ENCODE measurements around the gene LPIN1. TPM values are rescaled to one million over a fixed set of nuclear protein-coding genes. Genes with fewer than 3 reads are reported as not detected.
"Not testable (repeated sequence)": the region's sequence is repeated elsewhere in the genome, so short reads cannot be mapped to it uniquely, and the experiment has no call there.

The LPIN1 gene
- total and polyA plus RNA-seq, 4 donors: 4.4 to 54.0 (median 23.0) TPM

DNA sequence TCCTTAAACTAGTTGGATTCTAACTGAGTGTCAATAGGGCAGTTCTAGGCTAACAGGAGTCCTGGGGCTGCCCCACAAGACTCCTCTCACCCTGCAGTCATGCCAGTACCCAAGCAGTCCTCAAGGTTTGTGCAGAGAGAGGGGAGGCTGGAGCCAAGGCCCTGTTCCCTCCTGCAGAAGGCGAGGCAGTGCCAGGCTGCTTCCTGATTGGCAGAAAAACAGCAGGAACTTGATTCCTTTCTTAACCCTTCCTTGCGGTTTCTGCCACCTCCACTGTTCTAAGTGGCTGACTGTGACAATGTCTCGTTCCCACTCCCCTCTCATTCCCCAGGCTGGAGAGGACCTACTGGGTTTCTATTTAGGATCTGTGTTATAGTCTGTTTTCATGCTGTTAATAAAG lies 75.3 kb downstream of the LPIN1 start:
- Histone ChIP-seq H3K4me3 (ENCODE audit: low read length in 2 of 2) (no peak overlapping the region), H3K27ac (ENCODE audit: low read depth in 1 of 2, low read length in 2 of 2) (no peak overlapping the region), H3K36me3 (ENCODE audit: control insufficient read depth in 1 of 2, insufficient read depth in 2 of 2, low read length in 1 of 2) (peaks cover 1 to 2% of the 10 kb centered on the region in 2 donors), H3K4me1 (ENCODE audit: control insufficient read depth in 1 of 2, insufficient read depth in 2 of 2, low read length in 2 of 2) (no peaks in the 10 kb centered on the region), H3K9me3 (ENCODE audit: control insufficient read depth, low read length) (no peaks in the 10 kb centered on the region), H3K27me3 (ENCODE audit: control insufficient read depth in 1 of 2, insufficient read depth in 2 of 2, low read length in 1 of 2) (no peaks in the 10 kb centered on the region)
- ATAC-seq (ENCODE audit: low FRiP score) (no peak), DNase-seq (no peak)
- intact Hi-C loops (cut with DNase I): loop anchor here in 1 of 2 donors (10.0 kb wide), 1 partner anchor 1103 kb away; no protein-coding TSS in a partner anchor
- 88 to 91% methylated on average over 3 of the region's 3 CpGs for WGBS, 2 donors

DNA sequence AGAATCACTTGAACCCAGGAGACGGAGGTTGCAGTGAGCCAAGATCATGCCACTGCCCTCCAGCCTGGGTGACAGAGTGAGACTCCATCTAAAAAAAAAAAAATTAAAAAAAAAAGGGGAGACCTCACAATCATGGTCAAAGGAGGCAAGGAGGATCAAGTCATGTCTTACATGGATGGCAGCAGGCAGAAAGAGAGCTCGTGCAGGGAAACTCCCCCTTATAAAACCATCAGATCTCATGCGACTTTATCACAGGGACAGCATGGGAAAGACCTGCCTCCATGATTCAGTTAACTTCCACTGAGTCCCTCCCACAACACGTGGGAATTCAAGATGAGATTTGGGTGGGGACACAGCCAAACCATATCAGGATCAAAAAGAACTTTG lies 75.9 kb downstream of the LPIN1 start:
- 92 to 94% methylated on average over 4 of the region's 4 CpGs for WGBS, 2 donors
- intact Hi-C loops (cut with DNase I): loop anchor here in 1 of 2 donors (10.0 kb wide), 1 partner anchor 1102 kb away; no protein-coding TSS in a partner anchor
- H3K36me3 ChIP-seq (ENCODE audit: control insufficient read depth in 1 of 2, insufficient read depth in 2 of 2, low read length in 1 of 2): not testable (repeated sequence)

DNA sequence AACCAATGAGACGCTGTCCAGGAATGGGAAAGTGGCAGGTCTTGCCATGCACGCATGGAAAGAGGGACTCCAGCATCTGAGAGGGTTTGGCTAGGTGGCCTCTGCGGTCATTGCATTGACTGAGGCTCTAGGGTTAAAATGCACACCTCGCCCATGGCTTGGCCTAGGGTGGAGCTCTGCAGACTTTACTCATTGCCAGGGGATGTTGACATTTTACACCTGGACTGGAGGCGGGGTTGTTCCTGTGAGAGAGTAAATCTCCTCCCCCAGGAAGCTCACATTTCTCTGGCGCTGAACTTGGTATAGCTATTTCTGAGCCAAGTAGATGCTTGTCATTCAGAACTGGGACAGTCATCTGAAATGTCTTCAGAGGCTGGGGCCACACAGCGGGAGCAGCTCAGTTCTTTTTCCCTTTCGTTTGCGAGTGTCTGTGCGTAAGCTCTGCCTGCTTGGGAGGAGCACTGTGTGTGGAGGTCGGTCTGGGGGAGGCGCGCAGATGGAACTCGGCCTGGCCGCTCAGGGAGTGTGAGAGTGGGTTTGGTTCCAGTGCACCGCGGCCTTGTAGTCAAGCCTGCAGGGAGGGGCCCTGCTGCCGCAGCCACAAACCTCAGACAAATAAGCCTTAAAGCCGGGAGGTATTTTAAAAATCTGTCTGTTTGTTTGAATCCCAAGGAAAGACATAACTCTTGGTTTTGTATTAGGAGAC lies 76.5 kb downstream of the LPIN1 start:
- intact Hi-C loops (cut with DNase I): loop anchor here in 1 of 2 donors (10.0 kb wide), 1 partner anchor 1102 kb away; no protein-coding TSS in a partner anchor
- ATAC-seq (ENCODE audit: low FRiP score): no peak
- no peak overlapping the region for H3K4me3 ChIP-seq (ENCODE audit: low read length in 2 of 2)
- no peak for DNase-seq
- no peaks in the 10 kb centered on the region for H3K9me3 ChIP-seq (ENCODE audit: control insufficient read depth, low read length)
- peaks cover 1 to 2% of the 10 kb centered on the region in 2 donors for H3K36me3 ChIP-seq (ENCODE audit: control insufficient read depth in 1 of 2, insufficient read depth in 2 of 2, low read length in 1 of 2)
- no peaks in the 10 kb centered on the region for H3K4me1 ChIP-seq (ENCODE audit: control insufficient read depth in 1 of 2, insufficient read depth in 2 of 2, low read length in 2 of 2)
- no peaks in the 10 kb centered on the region for H3K27me3 ChIP-seq (ENCODE audit: control insufficient read depth in 1 of 2, insufficient read depth in 2 of 2, low read length in 1 of 2)
- WGBS, 2 donors: 90 to 96% methylated on average over 19 of the region's 19 CpGs
- H3K27ac ChIP-seq (ENCODE audit: low read depth in 1 of 2, low read length in 2 of 2): no peak overlapping the region

More for the DNA sequence above, 75.9 kb downstream of the LPIN1 start:
- DNase-seq; H3K9me3 ChIP-seq (ENCODE audit: control insufficient read depth, low read length); H3K27ac ChIP-seq (ENCODE audit: low read depth in 1 of 2, low read length in 2 of 2); H3K4me3 ChIP-seq (ENCODE audit: low read length in 2 of 2); H3K4me1 ChIP-seq (ENCODE audit: control insufficient read depth in 1 of 2, insufficient read depth in 2 of 2, low read length in 2 of 2); ATAC-seq (ENCODE audit: low FRiP score); H3K27me3 ChIP-seq (ENCODE audit: control insufficient read depth in 1 of 2, insufficient read depth in 2 of 2, low read length in 1 of 2): not testable (repeated sequence)

DNA sequence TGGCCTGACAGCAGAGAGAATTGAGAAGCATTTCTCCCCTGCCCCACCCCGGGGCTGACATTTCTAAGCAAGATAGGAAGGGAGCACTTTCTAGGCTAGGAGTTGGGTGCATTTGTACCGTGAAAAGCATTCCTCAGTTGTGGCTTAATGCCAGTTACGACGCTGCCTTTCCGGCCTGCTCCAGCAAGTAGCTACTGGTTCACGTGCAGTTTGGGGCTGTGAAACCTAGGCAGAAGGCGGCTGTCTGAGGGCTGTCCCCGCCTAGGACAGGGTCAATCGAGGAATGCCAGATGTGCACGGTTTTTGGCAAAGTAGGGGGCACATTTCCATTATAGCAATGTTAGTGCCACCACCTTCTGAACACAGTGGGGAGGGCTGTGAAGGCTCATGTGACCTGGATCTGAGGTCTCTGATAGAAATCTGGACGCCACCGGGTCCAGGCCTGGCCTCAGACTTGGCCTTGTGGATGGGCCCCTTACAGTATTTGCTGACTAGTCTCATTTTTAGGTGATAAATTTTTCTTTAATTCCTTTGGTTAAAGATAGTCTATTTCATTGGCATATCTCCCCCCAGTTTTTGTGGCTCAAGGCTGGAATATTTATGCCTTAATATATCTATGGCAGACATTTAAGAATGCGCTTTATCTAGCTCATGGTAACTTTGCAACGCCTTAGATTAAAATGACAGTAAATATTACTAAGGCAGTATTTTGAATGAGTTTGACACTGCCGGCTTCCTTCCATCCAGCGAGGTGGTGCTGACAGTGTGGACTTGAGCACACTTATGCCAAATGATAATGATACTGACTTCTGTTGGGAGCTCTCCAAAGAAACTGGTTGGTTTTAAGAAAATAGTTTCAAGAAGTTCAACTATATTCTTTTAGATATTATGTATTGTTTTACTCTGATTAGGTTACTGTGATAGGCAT lies 78.7 kb downstream of the LPIN1 start:
- H3K4me1 ChIP-seq (ENCODE audit: control insufficient read depth in 1 of 2, insufficient read depth in 2 of 2, low read length in 2 of 2): no peaks in the 10 kb centered on the region
- no peaks in the 10 kb centered on the region for H3K9me3 ChIP-seq (ENCODE audit: control insufficient read depth, low read length)
- peaks cover 0 to 1% of the 10 kb centered on the region in 2 donors for H3K36me3 ChIP-seq (ENCODE audit: control insufficient read depth in 1 of 2, insufficient read depth in 2 of 2, low read length in 1 of 2)
- DNase-seq: no peak
- WGBS, 2 donors: 32 to 36% methylated on average over 16 of the region's 16 CpGs
- H3K27me3 ChIP-seq (ENCODE audit: control insufficient read depth in 1 of 2, insufficient read depth in 2 of 2, low read length in 1 of 2): no peaks in the 10 kb centered on the region
- ATAC-seq (ENCODE audit: low FRiP score): peak; percentile 26
- H3K27ac ChIP-seq (ENCODE audit: low read depth in 1 of 2, low read length in 2 of 2): peak overlapping the region in 1 of 2 donors; percentile 4
- intact Hi-C loops (cut with DNase I): loop anchor here (5.0 to 10.0 kb wide), 2 partner anchors 1100 to 1182 kb away; no protein-coding TSS in a partner anchor
- no peak overlapping the region for H3K4me3 ChIP-seq (ENCODE audit: low read length in 2 of 2)

DNA sequence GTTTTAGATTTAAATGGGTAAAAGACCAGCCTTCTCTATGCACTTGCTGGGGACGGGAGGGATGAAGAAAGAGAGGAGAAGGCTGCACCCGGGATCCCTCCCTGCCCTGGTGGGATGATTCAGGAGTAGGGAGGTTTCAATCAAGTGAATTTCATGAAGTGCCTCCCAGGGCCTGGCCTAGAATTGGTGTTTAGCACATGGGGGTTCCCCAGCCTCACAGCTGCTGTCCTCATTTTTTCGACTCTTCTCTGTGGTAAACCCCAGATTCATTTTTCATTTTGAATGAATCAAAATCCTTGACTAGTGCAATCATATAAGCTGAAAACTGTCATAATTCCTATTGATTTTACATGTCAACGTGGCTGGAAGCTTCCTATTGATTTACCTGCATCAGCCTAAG lies 81.1 kb downstream of the LPIN1 start:
- Histone ChIP-seq H3K27ac (ENCODE audit: low read depth in 1 of 2, low read length in 2 of 2) (no peak overlapping the region), H3K4me1 (ENCODE audit: control insufficient read depth in 1 of 2, insufficient read depth in 2 of 2, low read length in 2 of 2) (no peaks in the 10 kb centered on the region), H3K36me3 (ENCODE audit: control insufficient read depth in 1 of 2, insufficient read depth in 2 of 2, low read length in 1 of 2) (no peaks in the 10 kb centered on the region), H3K9me3 (ENCODE audit: control insufficient read depth, low read length) (no peaks in the 10 kb centered on the region), H3K27me3 (ENCODE audit: control insufficient read depth in 1 of 2, insufficient read depth in 2 of 2, low read length in 1 of 2) (no peaks in the 10 kb centered on the region), H3K4me3 (ENCODE audit: low read length in 2 of 2) (no peak overlapping the region)
- 86% methylated on average over 4 of the region's 4 CpGs for WGBS, 2 donors
- DNase-seq: no peak
- intact Hi-C loops (cut with DNase I): loop anchor here (5.0 to 10.0 kb wide), 2 partner anchors 1097 to 1180 kb away; no protein-coding TSS in a partner anchor
- ATAC-seq (ENCODE audit: low FRiP score): no peak

DNA sequence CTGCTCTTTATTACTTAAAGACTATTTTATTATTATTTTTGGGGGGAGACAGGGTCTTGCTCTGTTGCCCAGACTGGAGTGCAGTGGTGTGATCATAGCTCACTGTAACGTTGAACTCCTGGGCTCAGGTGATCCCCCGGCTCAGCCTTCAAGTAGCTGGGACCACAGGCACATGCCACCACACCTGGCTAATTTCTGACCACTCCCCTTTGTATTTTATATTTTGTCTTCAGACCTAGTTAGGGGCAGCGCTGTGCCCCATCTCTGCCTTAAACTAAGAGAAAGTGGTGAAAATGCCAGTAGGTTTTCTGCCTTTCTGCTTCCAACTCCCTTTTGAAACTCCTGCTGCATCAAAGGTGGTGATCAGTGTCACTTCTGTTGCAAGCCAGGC lies 82.5 kb downstream of the LPIN1 start:
- Histone ChIP-seq H3K27ac (ENCODE audit: low read depth in 1 of 2, low read length in 2 of 2) (peak overlapping the region; percentile 17 to 91), H3K36me3 (ENCODE audit: control insufficient read depth in 1 of 2, insufficient read depth in 2 of 2, low read length in 1 of 2) (no peaks in the 10 kb centered on the region), H3K9me3 (ENCODE audit: control insufficient read depth, low read length) (no peaks in the 10 kb centered on the region), H3K27me3 (ENCODE audit: control insufficient read depth in 1 of 2, insufficient read depth in 2 of 2, low read length in 1 of 2) (no peaks in the 10 kb centered on the region), H3K4me3 (ENCODE audit: low read length in 2 of 2) (no peak overlapping the region), H3K4me1 (ENCODE audit: control insufficient read depth in 1 of 2, insufficient read depth in 2 of 2, low read length in 2 of 2) (no peaks in the 10 kb centered on the region)
- WGBS, 2 donors: 86 to 91% methylated on average over 3 of the region's 3 CpGs
- intact Hi-C loops (cut with DNase I): loop anchor here (5.0 to 10.0 kb wide), 2 partner anchors 1096 to 1178 kb away; no protein-coding TSS in a partner anchor
- DNase-seq (no peak), ATAC-seq (ENCODE audit: low FRiP score) (no peak)

DNA sequence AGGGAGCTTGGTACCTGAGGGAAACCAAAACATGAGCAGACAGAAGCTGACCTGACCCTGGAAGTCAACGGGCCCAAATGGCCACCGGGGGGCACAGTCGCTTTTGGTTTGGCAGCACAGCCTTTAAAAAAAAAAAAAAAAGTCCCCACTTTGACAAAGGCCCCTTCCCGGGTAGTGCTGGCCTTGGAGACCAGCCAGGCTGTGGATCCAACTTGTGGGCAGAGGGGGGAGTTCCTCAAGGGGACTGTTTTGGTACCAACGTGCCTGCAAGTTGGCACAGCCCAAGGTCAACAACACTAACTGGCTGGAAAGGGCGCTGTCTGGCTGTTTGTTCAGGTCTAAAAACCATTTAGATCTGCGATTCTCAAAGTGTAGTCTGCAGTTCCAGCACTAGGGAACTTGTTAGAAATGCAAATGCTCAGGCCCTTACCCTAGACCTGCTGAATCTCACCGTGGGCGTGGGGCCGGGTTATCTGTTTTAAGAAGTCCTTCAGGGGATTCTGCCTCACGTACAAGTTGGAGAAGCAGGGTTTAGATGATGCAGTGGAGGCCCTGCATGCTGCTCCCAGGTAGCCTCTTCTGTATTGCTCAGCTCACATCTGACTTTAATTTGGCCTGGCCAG lies 83.0 kb downstream of the LPIN1 start:
- intact Hi-C loops (cut with DNase I): loop anchor here (5.0 to 10.0 kb wide), 2 partner anchors 1095 to 1178 kb away; no protein-coding TSS in a partner anchor
- peak; percentile 49 for ATAC-seq (ENCODE audit: low FRiP score)
- peak; percentile 83 to 88 for DNase-seq
- no peaks in the 10 kb centered on the region for H3K36me3 ChIP-seq (ENCODE audit: control insufficient read depth in 1 of 2, insufficient read depth in 2 of 2, low read length in 1 of 2)
- no peak overlapping the region for H3K4me3 ChIP-seq (ENCODE audit: low read length in 2 of 2)
- H3K9me3 ChIP-seq (ENCODE audit: control insufficient read depth, low read length): no peaks in the 10 kb centered on the region
- WGBS, 2 donors: 1% methylated on average over 11 of the region's 11 CpGs
- no peaks in the 10 kb centered on the region for H3K27me3 ChIP-seq (ENCODE audit: control insufficient read depth in 1 of 2, insufficient read depth in 2 of 2, low read length in 1 of 2)
- H3K4me1 ChIP-seq (ENCODE audit: control insufficient read depth in 1 of 2, insufficient read depth in 2 of 2, low read length in 2 of 2): no peaks in the 10 kb centered on the region
- peak overlapping the region in 1 of 2 donors; percentile 91 for H3K27ac ChIP-seq (ENCODE audit: low read depth in 1 of 2, low read length in 2 of 2)
